ENCODE measurements around the gene CDK5.
A peak's percentile ranks its signal among the peaks of the same experiment; 100 is the strongest.
"Not testable (repeated sequence)": the region's sequence is repeated elsewhere in the genome, so short reads cannot be mapped to it uniquely, and the experiment has no call there.

Gene CDK5

DNA sequence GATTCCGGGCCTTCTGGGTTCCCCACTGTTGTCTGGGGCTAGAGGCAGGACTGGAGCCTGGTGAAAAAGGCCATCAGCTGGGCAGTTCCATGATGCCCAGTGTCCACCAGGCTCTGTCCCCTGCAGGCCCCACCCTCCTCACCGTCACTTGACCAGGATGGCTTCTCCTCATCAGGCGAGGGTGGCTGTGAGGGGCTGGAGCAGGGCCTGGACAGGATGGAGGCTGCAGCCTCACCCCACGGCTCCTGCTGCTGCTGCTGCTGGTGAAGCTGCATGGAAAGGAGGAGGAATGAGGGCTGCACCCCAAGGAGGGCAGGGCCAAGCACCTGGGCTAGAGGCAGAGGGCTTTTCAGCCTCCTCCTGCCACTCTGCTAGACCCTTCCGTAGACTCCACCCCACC is 41.7 kb downstream of the CDK5 start:
- DNase-seq (ENCODE audit: low read depth in 2 of 2), result no peak

GRCh38 chr7:151014950-151015349 is 42.7 kb downstream of the CDK5 start:
- DNase-seq (ENCODE audit: low read depth in 2 of 2), result no peak

DNA sequence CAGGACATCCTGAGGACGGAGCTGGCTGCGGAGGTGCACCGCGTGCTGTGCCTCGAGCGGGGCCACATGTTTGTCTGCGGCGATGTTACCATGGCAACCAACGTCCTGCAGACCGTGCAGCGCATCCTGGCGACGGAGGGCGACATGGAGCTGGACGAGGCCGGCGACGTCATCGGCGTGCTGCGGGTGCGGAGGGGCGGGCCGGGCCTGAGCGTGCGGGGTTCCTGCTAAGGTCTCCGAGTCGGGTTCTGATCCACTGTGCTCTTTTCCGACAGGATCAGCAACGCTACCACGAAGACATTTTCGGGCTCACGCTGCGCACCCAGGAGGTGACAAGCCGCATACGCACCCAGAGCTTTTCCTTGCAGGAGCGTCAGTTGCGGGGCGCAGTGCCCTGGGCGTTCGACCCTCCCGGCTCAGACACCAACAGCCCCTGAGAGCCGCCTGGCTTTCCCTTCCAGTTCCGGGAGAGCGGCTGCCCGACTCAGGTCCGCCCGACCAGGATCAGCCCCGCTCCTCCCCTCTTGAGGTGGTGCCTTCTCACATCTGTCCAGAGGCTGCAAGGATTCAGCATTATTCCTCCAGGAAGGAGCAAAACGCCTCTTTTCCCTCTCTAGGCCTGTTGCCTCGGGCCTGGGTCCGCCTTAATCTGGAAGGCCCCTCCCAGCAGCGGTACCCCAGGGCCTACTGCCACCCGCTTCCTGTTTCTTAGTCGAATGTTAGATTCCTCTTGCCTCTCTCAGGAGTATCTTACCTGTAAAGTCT is 43.8 kb downstream of the CDK5 start:
- DNase-seq (ENCODE audit: low read depth in 2 of 2), result peak; percentile 41 to 43

DNA sequence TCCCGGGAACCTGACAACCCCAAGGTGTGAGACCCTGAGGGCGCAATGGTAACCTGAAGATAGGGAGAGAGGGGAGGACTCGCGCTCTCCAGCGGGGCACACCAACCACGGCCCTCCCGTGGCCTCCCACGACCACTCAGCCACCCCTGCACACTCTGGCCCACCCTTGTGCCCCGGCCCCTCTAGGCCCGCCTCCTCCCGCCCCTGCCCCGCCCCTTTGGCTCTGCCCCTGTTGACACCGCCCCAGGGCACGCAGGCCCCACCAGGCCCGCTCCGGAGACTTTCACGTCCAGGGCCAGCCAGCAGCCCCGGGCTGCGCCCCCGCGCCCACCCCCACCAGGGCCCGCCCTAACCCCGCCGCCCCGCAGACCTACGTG is 44.4 kb downstream of the CDK5 start:
- no peak for DNase-seq (ENCODE audit: low read depth in 2 of 2)

- no peak for DNase-seq (ENCODE audit: low read depth in 2 of 2)
Measured at GRCh38 chr7:151012911-151013347, 44.8 kb downstream of the CDK5 start.

DNA sequence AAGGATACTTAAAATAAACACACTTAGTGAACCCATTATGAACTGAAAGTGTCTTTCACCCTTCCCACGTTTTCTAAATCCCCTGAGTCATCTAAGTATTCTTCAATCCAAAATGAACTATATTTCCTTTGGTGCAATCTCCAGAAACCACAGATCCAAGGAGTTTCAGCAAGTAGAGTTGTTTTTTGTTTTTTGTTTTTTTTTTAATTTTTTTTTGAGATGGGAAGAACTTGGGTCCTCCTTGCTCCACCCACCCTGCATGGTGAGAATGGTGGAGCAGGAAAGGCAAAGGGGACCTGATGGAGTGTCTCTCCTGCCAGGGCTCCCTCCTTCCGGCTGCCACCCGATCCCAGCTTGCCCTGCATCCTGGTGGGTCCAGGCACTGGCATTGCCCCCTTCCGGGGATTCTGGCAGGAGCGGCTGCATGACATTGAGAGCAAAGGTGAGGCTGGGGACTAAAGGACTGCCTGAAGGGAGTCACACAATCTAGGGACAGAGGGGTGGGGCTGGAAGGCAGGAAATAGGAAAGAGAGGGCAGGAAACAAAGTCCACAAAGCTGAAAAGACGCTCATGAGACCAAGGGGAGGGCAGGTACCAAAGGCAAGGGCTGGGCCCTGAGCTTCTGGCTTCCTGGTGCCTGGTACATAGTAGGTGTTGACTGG is 45.5 kb downstream of the CDK5 start:
- no peak for DNase-seq (ENCODE audit: low read depth in 2 of 2)

- not testable (repeated sequence) for DNase-seq (ENCODE audit: low read depth in 2 of 2)
Measured at GRCh38 chr7:151011616-151012015, 46.1 kb downstream of the CDK5 start.

- DNase-seq (ENCODE audit: low read depth in 2 of 2), result no peak
Measured at GRCh38 chr7:151011097-151011409, 46.6 kb downstream of the CDK5 start.

DNA sequence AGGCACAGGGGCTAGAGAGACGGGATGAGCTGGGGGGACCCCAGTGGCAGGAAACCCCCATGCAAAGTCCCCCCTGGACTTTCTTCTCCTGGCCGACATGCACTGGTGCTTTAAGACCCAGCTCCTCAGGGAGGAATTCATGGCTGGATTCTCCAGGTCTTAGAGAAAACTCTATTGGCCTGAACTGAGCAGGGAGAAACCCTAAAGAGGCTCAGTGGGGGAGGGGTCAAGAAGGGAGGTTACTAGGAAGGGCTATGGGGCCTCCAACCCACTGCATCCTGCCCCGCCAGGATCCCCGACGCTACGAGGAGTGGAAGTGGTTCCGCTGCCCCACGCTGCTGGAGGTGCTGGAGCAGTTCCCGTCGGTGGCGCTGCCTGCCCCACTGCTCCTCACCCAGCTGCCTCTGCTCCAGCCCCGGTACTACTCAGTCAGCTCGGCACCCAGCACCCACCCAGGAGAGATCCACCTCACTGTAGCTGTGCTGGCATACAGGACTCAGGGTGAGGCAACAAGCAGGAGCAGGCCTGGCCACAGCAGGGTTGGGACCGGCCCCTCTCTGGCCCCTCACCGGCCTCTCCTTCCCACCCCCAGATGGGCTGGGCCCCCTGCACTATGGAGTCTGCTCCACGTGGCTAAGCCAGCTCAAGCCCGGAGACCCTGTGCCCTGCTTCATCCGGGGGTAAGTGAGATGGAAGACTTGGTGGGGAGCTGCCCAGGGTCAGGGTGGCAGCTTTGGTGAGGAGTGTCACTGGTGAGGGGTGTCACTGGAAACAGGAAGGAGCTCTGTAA is 47.2 kb downstream of the CDK5 start:
- DNase-seq (ENCODE audit: low read depth in 2 of 2), result peak in 1 of 2 experiments; percentile 40

- no peak for DNase-seq (ENCODE audit: low read depth in 2 of 2)
Measured at GRCh38 chr7:151010037-151010306, 47.7 kb downstream of the CDK5 start.

DNA sequence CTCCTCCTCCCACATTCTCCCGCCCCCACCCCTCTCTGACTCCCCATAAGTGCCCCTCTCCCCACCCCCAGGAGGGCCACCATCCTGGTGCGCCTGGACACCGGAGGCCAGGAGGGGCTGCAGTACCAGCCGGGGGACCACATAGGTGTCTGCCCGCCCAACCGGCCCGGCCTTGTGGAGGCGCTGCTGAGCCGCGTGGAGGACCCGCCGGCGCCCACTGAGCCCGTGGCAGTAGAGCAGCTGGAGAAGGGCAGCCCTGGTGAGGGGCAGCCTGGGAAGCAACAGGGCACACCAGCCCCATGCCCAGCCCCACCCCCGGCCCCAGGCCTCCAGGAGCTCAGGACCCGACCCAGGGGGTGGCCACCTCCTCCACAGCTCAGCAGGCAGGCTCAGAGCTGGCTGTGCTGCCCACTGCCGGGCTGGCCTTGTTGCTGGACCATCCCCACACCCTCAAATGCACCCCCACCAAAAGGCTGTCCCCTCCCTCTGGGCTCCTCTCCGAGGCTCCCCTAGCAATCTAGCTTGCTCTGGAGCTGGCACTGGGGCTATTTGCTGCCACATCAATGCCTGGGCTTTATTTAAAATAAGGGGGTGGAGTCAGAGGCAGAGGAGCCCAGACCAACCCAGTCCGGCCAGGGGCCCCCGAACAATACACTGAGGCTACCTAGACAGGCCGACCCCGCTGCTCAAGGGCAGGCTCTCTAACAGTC is 48.2 kb downstream of the CDK5 start:
- no peak for DNase-seq (ENCODE audit: low read depth in 2 of 2)

GRCh38 chr7:151008511-151009323 is 49.0 kb downstream of the CDK5 start:
- no peak for DNase-seq (ENCODE audit: low read depth in 2 of 2)

DNA sequence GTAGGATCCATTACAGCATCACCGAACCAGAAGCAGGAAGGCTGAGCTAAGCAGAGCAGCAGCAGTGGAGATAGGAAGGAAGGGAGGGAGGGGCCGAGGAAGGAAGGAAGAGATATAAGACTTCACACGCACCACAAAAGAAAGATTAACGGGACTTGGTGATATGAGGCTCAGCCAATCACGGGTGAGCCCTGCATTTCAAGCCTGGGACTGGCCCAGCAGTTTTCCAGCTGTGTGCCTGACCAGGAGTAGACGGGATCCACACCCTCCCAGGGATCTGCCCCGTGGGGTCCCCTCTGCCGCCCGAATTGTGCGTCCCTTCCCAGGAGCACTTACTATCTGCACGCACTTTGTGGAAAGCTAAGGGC is 49.6 kb downstream of the CDK5 start:
- no peak for DNase-seq (ENCODE audit: low read depth in 2 of 2)

DNA sequence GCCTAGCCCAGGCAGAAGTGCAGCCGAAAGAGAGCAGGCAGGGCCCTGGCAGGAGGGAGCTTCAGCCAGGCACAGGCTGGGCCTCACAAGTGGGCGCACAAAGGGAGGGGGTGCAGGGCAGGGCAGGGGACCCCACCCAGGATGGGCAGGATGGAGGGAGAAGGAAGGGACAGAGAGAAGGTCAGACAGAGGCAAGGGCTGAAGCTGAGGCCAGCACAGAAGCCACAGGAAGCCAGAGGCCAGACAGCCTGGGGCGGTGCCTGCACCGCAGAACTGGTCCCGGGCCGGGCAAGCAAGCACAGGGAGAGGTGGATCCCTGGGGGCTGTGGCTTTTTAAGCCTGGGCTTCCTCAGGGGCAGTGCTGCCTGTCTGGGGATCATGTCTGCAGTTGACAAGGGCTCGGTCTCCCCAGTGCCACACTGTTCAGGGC is 50.2 kb downstream of the CDK5 start:
- DNase-seq (ENCODE audit: low read depth in 2 of 2), result no peak

DNA sequence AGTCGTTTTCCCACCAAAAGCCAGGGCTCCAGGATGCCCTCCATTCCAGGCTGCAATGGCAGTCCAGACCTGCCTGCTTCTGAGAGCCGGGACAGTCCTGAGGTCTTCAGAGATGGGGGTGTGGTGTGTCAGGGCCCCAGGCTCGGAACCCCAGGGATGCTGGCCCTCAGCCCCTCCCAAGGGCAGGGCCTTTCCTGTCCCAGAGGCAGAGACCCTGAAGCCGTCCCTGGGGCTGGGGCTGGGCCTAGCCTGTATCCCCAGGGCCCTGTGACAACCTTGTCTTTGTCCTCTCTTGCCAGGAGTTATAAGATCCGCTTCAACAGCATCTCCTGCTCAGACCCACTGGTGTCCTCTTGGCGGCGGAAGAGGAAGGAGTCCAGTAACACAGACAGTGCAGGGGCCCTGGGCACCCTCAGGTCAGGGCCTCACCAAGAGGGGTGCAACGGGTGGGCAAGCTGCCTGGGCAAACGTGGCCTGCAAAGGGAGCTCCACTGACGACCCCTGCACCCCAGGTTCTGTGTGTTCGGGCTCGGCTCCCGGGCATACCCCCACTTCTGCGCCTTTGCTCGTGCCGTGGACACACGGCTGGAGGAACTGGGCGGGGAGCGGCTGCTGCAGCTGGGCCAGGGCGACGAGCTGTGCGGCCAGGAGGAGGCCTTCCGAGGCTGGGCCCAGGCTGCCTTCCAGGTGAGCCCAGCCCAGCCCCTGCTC is 51.0 kb downstream of the CDK5 start:
- no peak for DNase-seq (ENCODE audit: low read depth in 2 of 2)

DNA sequence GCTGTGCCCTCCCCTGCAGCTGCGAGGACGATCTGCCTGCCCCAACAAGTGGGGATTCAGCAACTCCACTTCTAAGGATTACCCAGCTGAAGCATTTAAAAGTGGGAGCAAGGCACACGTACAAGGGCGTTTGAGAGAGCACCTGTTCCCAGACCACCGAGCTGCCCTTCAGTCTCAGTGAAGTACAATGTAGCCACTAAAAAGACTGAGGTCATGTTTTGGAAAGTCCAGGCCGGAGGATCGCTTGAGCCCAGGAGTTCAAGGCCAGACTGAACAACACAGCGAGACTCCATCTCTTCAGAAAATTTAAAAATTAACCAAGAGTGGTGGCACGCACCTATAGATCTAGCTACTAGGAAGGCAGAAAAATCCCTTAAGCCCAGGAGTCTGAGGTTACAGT is 52.1 kb downstream of the CDK5 start:
- DNase-seq (ENCODE audit: low read depth in 2 of 2), result no peak

Measured in fibroblast of skin of left quadriceps (primary cell).